Adrenal gland (tissue), 12 donors: ENCODE data around the gene SWT1. TPM values are rescaled to one million over a fixed set of nuclear protein-coding genes. Genes with fewer than 3 reads are reported as not detected.
A peak's percentile ranks its signal among the peaks of the same experiment; 100 is the strongest.

Source experiments
- DNase-seq, 7 donors: peaks; one replicate each; pipeline ENCODE4 v3.0.0-alpha.2; 2019 to 2020
- H3K27ac ChIP-seq, 5 donors: fragments of 200-600 bp; sonication (generic) in 4 of 5; 1 replicate in 3 of 5; 2 replicates in 2 of 5; pipeline versions ENCODE4 v1.5.1 to v1.8.0; 2016 to 2020; ENCODE audit warnings: mild to moderate bottlenecking in 1 of 5
- H3K27me3 ChIP-seq: fragments of 200-600 bp; 2 replicates; pipeline ENCODE4 v1.8.0; 2021
- H3K36me3 ChIP-seq, 2 donors: fragments of 200-600 bp; replicated peaks in 1 of 2; 1 replicate in 1 of 2; 2 replicates in 1 of 2; pipeline versions ENCODE4 v1.5.1 to v1.8.0; 2018 to 2022
- H3K4me1 ChIP-seq, 2 donors: fragments of 200-600 bp; replicated peaks in 1 of 2; 1 replicate in 1 of 2; 2 replicates in 1 of 2; pipeline versions ENCODE4 v1.5.1 to v1.8.0; 2018 to 2021
- H3K4me3 ChIP-seq, 4 donors: fragments of 200-600 bp; sonication (generic) in 3 of 4; one replicate each; pipeline ENCODE4 v1.5.1; 2016 to 2018
- H3K9me3 ChIP-seq, 3 donors: fragments of 200-600 bp; sonication (generic) in 1 of 3; replicated peaks in 1 of 3; 1 replicate in 2 of 3; 2 replicates in 1 of 3; pipeline versions ENCODE4 v1.5.1 to v1.8.0; 2016 to 2021
- POLR2A ChIP-seq, 2 donors: fragments of 450-650 bp; IDR thresholded peaks; one replicate each; pipeline ENCODE4 v1.6.1; 2017; ENCODE audit warnings: antibody characterized with exemption in 2 of 2, mild to moderate bottlenecking in 2 of 2, moderate library complexity in 1 of 2
- WGBS, 4 donors: extraction: QIAGEN DNeasy Blood & Tissue Kit in 2 of 4; methylation state at CpG; one replicate each; pipeline versions ENCODE4 v1.1.5 to v1.1.7; 2013 to 2017; 5-methylcytosine and 5-hydroxymethylcytosine counted together
- intact Hi-C, 2 donors: fragments of 100-400 bp; cut with DNase I; formaldehyde crosslinking; loops; one replicate each; pipeline versions ENCODE4 v1.14.1 to v1.15.0; 2022 to 2023
- polyA plus RNA-seq, 3 donors: library from polyadenylated mRNA; stranded (reverse); fragments of 200-250 nt in 2 of 3; fragments of 350-450 nt in 1 of 3; fragmentation: Illumina TruSeq in 1 of 3; extraction: RNeasy Lipid Tissue Mini Kit (QIAGEN cat#74804) in 1 of 3; gene quantifications; one replicate each; pipeline ENCODE4 v1.2.3, GENCODE V29; 2013 to 2014
- small RNA-seq, 2 donors: library from RNA; depleted of rRNA; stranded (forward); fragments of <200 nt; gene quantifications; one replicate each; pipeline ENCODE3, GENCODE V24; 2016
- total RNA-seq, 9 donors: library from RNA; depleted of rRNA in 4 of 9; stranded (reverse); fragments of >200 nt in 4 of 9; fragments of 120-200 nt in 1 of 9; fragmentation: NEBNext Ultra II Directional in 1 of 9; extraction: Animal tissue kit (Norgen Biotek cat#: 25700) in 1 of 9; gene quantifications; one replicate each; pipeline versions ENCODE4 v1.1.0 to v1.2.4, GENCODE V29; 2013 to 2023
- TF ChIP-seq, protein P1 (sequence below), 6 experiments: fragments of 450-650 bp in 4 of 6; fragments of 200-600 bp in 2 of 6; sonication (generic) in 1 of 6; IDR thresholded peaks; 1 replicate in 5 of 6; 2 replicates in 1 of 6; pipeline versions ENCODE4 v1.5.1 to v1.8.0; 2016 to 2021; ENCODE audit warnings: antibody characterized with exemption in 6 of 6, mild to moderate bottlenecking in 2 of 6, moderate library complexity in 1 of 6
- donor health status: healthy with polysubstance abuse.
- donor health status: Bipolar disorder and iron deficiency.
- donor health status: DM: yes; HTN: yes; CAD: no.
- donor health status: DM: no; HTN: no; CAD: no.
- donor health status: DM: no; HTN: no; CAD: no.
- donor health status: DM: yes; HTN: yes; CAD: no.

Gene SWT1
- total and polyA plus RNA-seq, 12 donors: 1.9 to 11.0 (median 5.6) TPM

GRCh38 chr1:185337246-185337645, 180.3 kb downstream of the SWT1 start:
- H3K27me3 ChIP-seq: no peaks in the 10 kb centered on the region
- TF ChIP-seq, protein P1, sequence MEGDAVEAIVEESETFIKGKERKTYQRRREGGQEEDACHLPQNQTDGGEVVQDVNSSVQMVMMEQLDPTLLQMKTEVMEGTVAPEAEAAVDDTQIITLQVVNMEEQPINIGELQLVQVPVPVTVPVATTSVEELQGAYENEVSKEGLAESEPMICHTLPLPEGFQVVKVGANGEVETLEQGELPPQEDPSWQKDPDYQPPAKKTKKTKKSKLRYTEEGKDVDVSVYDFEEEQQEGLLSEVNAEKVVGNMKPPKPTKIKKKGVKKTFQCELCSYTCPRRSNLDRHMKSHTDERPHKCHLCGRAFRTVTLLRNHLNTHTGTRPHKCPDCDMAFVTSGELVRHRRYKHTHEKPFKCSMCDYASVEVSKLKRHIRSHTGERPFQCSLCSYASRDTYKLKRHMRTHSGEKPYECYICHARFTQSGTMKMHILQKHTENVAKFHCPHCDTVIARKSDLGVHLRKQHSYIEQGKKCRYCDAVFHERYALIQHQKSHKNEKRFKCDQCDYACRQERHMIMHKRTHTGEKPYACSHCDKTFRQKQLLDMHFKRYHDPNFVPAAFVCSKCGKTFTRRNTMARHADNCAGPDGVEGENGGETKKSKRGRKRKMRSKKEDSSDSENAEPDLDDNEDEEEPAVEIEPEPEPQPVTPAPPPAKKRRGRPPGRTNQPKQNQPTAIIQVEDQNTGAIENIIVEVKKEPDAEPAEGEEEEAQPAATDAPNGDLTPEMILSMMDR (IDR thresholded peaks at IDR 0.05): no peak
- TF ChIP-seq POLR2A (IDR thresholded peaks at IDR 0.05): no peak
- no peaks in the 10 kb centered on the region for H3K9me3 ChIP-seq
- peaks cover 0 to 3% of the 10 kb centered on the region in 2 donors for H3K4me1 ChIP-seq
- no peaks in the 10 kb centered on the region for H3K36me3 ChIP-seq
- H3K4me3 ChIP-seq: no peak overlapping the region
- 79 to 87% (median 84%) methylated on average over 4 of the region's 4 CpGs for WGBS, 4 donors
- intact Hi-C loops: no loop called here
- no peak for DNase-seq
- peak overlapping the region in 1 of 5 donors; percentile 58 for H3K27ac ChIP-seq

DNA sequence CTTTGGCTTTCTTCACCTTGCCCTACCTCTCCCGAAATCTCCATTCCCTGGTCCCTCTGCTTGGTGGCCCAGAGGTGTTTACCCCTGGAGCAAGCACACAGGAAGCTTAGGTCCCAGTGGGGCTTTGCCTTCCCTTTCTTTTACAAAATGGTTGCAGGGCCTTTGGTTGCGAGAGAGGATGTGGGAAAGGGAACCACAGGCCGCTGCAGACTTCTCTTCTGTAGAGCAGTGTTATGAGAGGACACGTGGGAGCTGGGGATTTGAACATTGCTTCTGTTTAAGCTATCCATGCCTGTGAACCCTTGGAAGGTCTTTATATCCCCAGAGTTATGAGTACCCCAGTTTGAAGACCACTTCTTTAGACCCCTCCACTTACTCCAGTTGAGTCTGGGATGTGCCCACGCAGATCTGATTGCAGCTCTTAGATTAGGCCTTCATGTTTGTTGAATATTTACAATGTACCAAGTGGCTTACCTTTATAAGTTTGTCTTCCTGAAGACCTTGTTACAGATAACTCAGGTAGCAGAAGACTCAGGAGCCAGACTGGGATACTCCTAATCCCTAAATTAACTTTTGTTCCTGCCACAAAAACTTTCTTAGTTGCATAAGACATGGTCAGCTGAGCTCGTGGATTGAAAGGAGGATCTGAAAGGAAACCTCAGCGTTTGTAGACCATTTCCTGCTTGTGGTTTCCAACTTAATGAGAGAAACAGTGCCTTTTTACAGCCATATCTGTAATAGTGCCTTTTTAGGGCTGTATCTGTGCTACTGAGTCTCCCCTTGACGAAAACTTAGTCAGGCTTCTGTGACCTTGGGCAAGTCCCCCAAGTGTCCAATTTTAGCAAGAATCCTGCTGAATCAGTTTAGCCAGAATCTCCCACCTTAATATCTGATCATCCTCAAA, 182.0 kb downstream of the SWT1 start:
- peak overlapping the region in 1 of 5 donors; percentile 76 for H3K27ac ChIP-seq
- H3K4me3 ChIP-seq: no peak overlapping the region
- no peak for TF ChIP-seq POLR2A (IDR thresholded peaks at IDR 0.05)
- TF ChIP-seq, protein P1 (IDR thresholded peaks at IDR 0.05): no peak
- H3K9me3 ChIP-seq: no peaks in the 10 kb centered on the region
- no peaks in the 10 kb centered on the region for H3K36me3 ChIP-seq
- 75 to 88% (median 77%) methylated on average over 8 of the region's 8 CpGs for WGBS, 4 donors
- peak in 6 of 7 donors; percentile 23 to 66 (median 46) for DNase-seq
- intact Hi-C loops: no loop called here
- peaks cover 0 to 3% of the 10 kb centered on the region in 2 donors for H3K4me1 ChIP-seq
- H3K27me3 ChIP-seq: no peaks in the 10 kb centered on the region

DNA sequence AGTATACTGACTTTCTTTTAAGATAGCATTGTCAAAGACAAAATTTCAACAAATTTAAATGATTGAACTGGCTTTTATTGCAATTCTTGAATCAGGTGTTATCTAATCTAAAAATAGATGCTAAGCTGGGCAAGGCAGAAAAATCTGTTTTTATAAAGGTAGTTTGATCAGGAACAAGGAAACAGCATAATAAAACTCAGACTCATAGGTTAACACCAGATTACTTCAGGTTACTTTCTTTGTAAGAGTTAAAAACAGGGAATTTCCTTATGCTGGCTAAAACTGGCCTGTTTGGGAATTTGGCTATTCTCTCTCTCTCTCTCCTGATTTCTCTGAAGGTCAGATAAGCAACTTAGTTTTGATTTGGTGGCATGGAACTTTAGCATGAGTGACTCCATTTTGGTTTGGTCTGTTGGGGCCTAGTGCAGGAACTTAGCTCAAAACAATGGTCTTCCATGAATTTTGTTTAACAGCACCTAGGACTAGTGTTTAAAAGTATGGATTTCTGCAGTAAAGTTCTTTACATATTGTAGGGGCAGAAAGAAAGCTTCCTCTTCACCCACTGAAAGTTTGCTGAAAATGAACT, 184.3 kb downstream of the SWT1 start:
- H3K4me3 ChIP-seq: no peak overlapping the region
- H3K9me3 ChIP-seq: no peaks in the 10 kb centered on the region
- H3K27me3 ChIP-seq: no peaks in the 10 kb centered on the region
- no peaks in the 10 kb centered on the region for H3K36me3 ChIP-seq
- no peak overlapping the region for H3K27ac ChIP-seq
- DNase-seq: no peak
- TF ChIP-seq, protein P1 (IDR thresholded peaks at IDR 0.05): no peak
- intact Hi-C loops: no loop called here
- peaks cover 0 to 3% of the 10 kb centered on the region in 2 donors for H3K4me1 ChIP-seq

Small RNA genes within 50 kb of the gene (small RNA-seq; reads per million reads assigned to genes)
- gene RF00019: 0 reads per million in 2 donors

Other genes with a start within 250 kb of the SWT1 start
- 10 to 100 TPM in 6 of 9 donors, 1 to 10 TPM in 3; 2.3 to 30.6 (median 19.7) TPM for gene NIBAN1, start 182.7 kb upstream of the SWT1 start, total RNA-seq
- 1 to 10 TPM; 3.8 to 7.2 (median 5.8) TPM for gene NIBAN1, start 182.7 kb upstream of the SWT1 start, polyA plus RNA-seq
- 10 to 100 TPM in 8 of 9 donors, 1 to 10 TPM in 1; 9.4 to 34.6 (median 19.0) TPM for gene RNF2, start 111.6 kb upstream of the SWT1 start, total RNA-seq
- 10 to 100 TPM in 1 of 3 donors, 1 to 10 TPM in 2; 3.5 to 31.3 (median 3.5) TPM for gene RNF2, start 111.6 kb upstream of the SWT1 start, polyA plus RNA-seq
- gene TRMT1L, start 214 bp upstream of the SWT1 start, total RNA-seq: 10 to 100 TPM; 13.6 to 30.4 (median 24.1) TPM
- gene TRMT1L, start 214 bp upstream of the SWT1 start, polyA plus RNA-seq: 10 to 100 TPM in 1 of 3 donors, 1 to 10 TPM in 2; 5.9 to 52.5 (median 6.5) TPM
- gene IVNS1ABP, start 160.1 kb downstream of the SWT1 start, total RNA-seq: 100 to 1,000 TPM in 1 of 9 donors, 10 to 100 TPM in 8; 20.4 to 119 (median 42.2) TPM
- 10 to 100 TPM; 30.2 to 58.6 (median 37.0) TPM for gene IVNS1ABP, start 160.1 kb downstream of the SWT1 start, polyA plus RNA-seq